COLO668 (cell line): ENCODE results near the gene MAGEA1.
"Not testable (repeated sequence)": the region's sequence is repeated elsewhere in the genome, so short reads cannot be mapped to it uniquely, and the experiment has no call there.

Experiments used
- DNase-seq: peaks from one replicate; lab custom pipeline; 2025; ENCODE audit not compliant: unreplicated experiment; lab: John Stamatoyannopoulos, UW

Gene MAGEA1, protein sequence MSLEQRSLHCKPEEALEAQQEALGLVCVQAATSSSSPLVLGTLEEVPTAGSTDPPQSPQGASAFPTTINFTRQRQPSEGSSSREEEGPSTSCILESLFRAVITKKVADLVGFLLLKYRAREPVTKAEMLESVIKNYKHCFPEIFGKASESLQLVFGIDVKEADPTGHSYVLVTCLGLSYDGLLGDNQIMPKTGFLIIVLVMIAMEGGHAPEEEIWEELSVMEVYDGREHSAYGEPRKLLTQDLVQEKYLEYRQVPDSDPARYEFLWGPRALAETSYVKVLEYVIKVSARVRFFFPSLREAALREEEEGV

DNA sequence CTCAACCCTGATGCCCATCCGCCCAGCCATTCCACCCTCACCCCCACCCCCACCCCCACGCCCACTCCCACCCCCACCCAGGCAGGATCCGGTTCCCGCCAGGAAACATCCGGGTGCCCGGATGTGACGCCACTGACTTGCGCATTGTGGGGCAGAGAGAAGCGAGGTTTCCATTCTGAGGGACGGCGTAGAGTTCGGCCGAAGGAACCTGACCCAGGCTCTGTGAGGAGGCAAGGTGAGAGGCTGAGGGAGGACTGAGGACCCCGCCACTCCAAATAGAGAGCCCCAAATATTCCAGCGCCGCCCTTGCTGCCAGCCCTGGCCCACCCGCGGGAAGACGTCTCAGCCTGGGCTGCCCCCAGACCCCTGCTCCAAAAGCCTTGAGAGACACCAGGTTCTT, at the start of gene MAGEA1:
Gene MAGEA1 (plus strand): TSS at position 154 of the 400 bp plus-strand sequence. CDS start 3,106 bp downstream, outside the sequence.
- peak; percentile 51 for DNase-seq

DNA sequence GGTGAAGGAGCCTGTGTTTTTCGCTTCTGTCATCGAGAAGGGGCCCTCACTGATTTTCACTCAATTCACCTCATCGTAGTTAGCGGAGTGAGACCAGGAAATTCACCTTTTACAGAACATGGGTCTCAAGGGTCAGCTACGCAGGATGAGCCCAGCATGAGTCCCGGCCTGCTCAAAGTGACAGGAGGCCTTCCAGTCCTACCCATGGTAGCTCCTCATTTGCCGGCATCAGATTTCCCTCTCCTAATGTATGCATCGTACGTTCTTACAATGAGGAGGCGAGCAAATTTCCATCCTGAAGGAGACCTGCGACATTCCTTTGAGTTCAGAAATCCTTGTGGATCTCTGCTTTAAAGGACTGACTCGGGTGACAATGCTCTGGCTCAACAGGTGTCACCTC, 46.2 kb upstream of the MAGEA1 start:
- not testable (repeated sequence) for DNase-seq

DNA sequence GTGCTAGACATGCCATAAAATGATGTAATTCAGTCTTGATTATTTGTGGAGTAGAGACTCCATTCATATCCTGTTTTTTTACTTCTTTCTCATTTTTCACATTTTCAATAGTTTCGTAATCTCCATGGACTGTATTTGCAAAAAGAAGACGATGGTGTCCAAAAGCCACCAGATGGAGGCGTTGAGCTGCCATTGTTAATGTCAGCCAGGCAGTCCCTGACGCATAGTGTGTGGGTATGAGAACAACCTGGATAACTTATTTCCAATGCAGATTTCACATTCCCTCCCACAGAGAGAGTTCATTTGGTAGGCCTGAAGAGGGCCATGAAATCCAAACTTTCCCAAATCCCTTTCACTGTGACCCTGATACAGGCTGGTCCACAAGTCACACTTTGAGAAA, 40.0 kb upstream of the MAGEA1 start:
- DNase-seq, result not testable (repeated sequence)

DNA sequence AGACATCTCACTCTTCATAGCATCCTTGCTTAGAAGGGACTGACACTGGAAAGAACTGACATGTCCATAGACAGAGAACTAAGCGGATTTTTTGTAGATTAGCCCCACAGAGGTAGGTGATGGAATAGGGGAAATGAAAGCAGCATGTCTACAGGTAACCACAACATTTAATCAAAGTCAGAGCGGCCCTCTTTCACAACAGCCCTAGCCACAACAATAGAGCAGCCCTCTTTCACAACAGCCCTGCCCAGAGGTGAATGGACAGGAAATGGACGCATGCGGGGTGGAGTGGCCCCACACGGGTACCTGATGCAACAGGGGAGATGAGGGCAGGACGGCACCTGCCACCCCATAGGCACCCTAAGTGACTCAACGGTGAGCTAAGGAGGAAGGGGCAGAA, 32.8 kb upstream of the MAGEA1 start:
- not testable (repeated sequence) for DNase-seq

DNA sequence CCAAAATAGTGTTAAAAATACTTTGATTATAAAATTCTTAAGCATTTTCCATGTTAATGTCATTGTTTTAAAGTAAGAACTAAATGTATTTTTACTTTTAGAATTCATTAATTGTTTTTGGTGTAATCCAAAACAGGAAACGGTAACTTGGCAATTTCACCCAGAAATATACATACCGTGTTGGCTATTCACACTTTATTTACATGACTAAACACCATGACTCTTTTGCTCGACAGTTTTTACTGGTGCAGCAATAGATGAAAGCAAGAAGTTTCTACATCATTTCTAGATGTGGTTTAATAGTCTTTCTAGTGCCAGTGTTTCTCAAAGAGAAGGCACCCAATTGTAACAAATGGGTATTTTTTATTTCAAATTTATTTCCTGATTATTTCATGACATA, 25.6 kb upstream of the MAGEA1 start:
- DNase-seq, result no peak

DNA sequence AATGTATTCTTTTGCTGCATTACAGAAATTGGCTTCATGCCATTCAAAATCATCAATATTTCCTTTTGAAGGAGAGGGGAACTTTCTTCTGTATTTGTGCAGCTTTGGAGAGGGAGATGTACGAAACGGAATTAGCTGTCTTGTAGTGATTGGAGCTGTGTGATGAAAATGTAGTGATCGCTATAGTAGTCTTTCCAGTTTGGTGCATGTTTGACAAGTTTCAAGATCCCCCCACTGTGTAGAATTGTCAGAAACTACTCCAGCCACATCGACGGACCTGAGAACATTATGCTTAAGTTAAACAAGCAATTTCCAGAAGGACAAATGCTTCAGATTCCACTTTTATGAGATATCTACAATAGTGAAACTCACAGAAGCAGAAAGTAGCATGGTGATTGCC, 21.6 kb upstream of the MAGEA1 start:
- no peak for DNase-seq

DNA sequence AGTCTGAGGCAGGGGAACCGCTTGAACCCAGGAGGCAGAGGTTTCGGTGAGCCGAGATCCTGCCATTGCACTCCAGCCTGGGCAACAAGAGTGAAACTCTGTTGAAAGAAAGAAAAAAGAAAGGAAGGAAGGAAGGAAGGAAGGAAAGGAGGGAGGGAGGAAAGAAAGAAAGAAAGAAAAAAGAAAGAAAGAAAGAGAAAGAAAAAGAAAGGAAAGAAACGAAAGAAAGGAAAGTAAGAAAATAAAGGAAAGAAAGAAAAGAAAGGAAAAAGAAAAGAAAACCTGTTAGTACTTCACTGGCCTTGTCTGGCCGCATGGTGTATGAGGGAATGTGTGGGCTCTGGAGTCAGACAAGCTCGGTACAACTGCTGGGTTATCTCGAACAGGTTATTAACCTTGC, 20.8 kb upstream of the MAGEA1 start:
- DNase-seq, result no peak

DNA sequence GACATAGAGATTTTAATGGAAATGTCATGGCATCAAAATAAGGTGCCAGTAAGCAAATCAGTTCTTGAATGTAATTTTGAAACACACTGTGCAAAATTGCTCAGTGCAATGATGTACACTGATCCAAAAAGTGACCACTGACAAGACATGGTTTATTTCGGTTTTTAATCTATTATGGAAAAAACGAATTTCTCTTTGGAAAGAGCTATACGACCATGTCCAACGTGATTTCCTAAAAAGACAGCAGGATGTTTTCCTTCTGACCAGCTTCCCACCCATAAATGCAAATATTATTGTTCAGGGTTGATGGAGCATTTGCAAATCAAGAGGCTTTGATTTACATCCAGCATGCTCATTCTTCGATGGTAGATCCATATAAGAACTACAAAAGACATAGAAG, 17.1 kb upstream of the MAGEA1 start:
- DNase-seq, result no peak

DNA sequence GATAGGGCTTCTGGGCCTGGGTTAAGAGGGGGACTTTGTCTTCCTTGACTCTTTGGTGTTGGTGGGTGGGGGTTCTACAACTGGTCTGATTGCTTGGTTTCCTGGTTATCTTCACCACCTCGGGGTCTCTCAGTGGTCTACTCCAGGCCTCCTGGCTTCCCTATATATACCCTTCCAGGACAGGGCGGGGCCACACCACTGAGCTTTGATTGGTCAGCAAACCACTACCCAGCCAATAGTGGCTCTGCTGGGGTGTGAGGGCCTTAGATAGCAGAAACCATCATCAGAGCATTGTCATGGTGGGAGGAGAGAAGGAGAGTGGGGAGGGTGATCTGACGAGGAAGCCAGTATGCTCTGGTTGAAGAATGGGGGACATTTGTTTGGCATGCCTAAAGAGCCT, 14.4 kb upstream of the MAGEA1 start:
- DNase-seq, result no peak

DNA sequence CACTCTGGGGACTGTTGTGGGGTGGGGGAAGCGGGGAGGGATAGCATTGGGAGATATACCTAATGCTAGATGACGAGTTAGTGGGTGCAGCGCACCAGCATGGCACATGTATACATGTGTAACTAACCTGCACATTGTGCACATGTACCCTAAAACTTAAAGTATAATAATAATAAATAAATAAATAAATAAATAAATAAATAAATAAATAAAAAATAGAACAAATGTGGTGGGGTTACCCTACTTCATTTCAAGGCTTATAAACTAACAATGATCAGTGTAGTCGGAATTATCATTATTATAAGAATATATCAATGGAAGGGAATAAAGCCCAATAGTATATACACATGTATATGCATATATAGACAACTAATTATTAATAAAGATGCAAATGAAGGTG, 10.7 kb upstream of the MAGEA1 start:
- not testable (repeated sequence) for DNase-seq

DNA sequence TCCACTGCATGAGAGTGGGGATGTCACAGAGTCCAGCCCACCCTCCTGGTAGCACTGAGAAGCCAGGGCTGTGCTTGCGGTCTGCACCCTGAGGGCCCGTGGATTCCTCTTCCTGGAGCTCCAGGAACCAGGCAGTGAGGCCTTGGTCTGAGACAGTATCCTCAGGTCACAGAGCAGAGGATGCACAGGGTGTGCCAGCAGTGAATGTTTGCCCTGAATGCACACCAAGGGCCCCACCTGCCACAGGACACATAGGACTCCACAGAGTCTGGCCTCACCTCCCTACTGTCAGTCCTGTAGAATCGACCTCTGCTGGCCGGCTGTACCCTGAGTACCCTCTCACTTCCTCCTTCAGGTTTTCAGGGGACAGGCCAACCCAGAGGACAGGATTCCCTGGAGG, 2.7 kb downstream of the MAGEA1 start:
- no peak for DNase-seq

DNA sequence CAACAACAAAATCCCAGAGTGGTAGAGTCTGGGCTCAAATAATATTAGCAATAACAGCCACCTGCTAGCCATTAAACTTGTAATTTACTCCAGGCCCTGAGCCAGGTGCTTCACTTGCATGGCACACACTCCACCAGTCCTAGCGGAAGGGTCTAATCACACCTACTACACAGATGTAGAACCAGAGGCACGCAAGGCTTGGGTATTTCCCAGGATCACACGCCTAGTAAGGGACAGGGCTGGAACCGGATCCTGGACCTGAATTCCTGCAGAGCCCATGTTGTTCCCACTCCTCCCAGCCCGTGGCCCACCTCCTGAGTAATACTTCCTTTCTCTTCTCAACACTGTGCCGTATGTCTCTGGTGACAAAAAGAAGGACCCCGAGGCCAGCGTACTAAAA, 5.7 kb downstream of the MAGEA1 start:
- no peak for DNase-seq

DNA sequence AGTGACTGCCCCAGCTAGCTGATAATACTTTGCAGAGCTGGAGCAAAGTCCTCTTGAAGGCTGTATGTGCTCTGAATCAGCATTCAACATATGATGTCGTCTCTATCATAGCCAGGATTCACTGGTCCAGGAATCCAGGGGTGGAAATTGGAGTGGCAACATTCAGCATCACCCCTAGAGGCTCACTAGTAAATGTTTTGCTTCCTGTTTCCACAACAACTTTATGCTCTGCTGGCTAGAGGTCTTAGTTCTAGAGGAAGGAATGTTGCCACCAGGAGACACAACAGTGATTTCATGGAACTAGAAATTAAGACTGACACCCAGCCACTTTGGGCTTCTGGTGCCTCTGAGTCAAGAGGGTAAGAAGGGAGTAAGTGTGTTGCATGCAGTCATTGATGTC, 11.3 kb downstream of the MAGEA1 start:
- no peak for DNase-seq

DNA sequence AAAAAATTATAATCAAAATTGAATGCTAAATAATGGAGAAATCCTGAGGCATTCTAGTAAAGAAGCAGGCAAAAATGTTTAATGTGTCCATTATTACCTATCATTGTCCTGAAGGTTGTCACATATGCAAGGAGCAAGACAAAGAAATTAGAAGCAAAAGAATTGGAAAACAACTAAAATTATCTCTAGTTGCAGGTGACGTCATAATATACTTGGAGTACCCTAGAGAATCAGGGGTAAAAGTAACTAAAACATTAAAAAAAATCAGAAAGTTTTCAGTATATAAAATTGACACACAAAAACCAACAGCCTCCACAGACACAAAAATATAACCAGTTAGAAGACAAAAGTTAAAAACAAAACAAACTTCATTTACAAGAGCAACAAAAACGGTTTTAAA, 21.4 kb downstream of the MAGEA1 start:
- DNase-seq, result no peak

DNA sequence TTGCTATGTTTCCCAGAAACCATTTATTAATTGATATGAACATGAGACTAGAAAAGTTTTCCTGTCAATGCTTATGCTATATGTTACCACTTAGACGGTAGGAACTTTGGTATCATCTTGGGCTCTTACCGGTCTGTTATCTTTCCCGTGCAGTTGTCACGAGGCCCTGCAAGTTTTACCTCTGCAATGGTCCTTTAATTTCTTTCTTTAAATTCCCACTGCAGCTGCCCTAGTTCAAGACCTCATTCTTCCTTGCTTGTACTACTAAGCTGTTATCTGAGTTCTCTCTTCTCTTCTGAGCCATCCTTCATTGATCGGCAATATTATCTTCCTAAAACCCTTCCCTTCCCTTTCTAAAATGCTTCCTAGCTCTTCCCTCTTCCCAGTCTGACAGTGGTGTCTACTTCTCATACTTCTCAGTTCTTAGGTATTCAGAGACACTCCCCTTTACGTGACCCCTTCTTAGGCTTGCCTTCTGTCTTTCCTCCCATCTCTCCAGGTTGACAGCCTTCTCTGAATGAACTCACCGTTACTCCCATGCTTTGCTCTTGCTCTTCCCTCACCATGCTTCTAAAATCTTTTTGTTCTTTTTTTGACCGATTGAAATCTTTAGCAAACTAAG, 27.5 kb downstream of the MAGEA1 start:
- no peak for DNase-seq

DNA sequence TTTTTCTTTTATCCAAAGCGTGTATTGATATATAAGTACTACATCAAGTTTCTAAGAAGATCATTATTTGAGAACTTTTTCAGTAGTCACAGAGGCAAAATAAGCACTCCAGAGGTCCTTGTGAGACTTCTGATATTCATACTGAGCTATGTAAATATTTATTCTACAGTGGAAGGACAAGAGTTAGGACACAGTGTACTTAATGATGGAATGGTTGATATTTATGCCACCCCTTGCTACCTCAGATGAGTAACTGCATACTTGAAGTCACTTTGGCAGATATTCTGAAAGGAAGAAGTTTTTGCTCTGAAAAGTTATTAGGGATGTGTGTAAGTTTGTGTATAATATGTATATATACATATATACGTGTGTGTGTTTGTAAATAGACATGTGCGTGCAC, 30.3 kb downstream of the MAGEA1 start:
- no peak for DNase-seq

DNA sequence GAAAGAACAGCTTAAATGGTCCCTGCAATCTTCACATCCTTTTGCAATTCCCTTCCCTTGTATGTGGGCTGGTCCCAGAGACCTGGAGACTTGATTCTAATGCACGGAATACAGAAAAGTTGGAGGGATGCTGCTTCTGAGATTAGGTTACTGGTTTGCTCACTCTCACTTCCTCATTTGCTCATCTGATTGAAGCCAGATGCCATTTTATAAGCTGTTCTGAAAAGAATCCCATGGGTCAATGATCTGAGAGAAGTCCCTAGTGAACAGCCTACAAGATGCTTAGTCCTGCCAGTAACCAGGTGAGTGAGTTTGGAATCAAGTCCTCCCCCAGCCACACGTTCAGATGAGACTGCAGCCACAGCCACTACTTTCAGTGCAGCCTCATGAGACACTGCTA, 35.9 kb downstream of the MAGEA1 start:
- DNase-seq, result no peak

DNA sequence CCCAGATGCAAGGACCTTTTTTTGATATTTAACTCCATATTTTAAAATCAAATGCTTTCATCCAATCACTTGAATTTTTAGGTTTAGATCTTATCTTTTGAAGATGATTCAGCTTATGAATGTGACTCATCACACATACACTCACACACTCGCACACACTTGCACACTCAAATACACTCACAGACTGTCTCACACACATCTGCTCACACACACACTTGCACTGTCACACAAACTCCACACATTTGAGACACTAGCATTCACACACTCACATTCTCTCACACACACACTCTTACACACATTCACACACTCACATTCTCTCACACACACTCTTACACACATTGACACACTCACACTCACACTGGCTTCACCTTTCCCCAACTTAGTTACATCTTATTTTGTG, 37.8 kb downstream of the MAGEA1 start:
- no peak for DNase-seq

DNA sequence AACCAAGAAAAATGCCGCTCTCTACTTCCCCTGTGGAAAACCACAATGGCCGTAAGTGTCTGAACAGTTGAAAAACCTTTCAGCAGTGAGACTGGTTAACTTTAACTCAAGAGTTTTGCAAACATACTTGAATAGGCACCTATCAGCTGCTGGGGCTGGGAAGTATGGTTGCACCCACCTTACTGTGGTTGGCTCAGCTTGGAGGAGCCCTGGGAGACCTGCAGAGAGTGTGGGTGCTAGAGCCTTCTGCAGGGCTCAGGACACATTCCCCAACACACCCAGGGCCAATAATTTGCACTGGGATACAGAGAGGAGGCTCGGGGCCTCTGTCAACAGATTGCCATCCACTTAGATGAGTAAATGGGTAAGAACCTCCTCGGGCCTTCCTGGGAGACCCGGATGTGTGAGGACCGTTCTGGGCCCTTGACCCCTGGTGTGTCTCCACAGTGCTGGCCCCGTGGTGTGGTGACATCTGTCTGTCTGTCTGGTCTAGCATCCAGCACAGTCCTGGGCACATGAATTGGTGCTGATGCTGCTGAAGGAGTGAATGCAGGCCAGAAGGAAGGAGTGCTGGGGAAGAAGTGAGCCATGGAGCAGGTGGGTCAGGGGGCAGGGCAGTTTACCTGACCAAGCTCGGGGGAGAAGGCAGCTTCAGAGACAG, 46.5 kb downstream of the MAGEA1 start:
- no peak for DNase-seq

DNA sequence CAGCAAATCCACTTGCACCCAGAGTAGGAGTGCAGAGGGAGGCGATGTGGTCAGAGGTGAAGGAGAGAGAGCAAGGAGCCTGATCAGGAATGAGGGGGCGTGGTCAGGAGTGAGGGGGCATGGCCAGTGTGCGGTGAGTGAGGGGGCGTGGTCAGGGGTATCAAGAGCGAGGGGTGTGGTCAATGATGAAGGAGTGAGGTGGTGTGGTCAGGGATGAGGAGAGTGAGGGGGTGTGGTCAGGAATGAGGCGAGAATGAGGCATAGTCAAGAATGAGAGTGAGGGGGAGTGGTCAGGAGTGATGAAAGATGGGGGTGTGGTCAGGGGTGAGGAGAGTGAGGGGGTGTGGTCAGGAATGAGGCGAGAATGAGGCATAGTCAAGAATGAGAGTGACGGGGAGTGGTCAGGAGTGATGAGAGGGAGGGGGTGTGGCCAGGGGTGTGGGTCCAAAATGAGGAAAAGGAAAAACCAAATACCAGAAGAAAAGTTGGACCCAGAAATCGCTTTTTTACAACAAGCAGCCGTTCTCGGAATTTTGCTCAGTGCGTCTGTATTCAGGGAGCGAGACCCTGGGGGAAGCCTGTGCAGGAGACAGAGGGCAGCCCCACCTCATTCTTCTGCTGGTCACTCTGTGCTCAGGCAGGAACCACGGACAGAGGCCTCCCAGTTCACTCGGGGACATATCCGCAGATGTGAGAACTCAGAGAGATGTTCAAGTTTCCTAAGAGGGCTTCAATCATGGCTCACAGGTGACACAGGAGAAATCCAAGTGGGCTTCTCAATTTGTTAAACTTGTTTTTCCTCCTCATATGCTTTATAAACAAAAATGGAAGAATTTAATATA, 47.5 kb downstream of the MAGEA1 start:
- no peak for DNase-seq
